HFFc6 (cell line): ENCODE measurements around the gene RFK. TPM values are rescaled to one million over a fixed set of nuclear protein-coding genes. Genes with fewer than 3 reads are reported as not detected.
A peak's percentile ranks its signal among the peaks of the same experiment; 100 is the strongest.
"Not testable (repeated sequence)": the region's sequence is repeated elsewhere in the genome, so short reads cannot be mapped to it uniquely, and the experiment has no call there.

Source experiments
- DNase-seq: peaks from one replicate; pipeline ENCODE4 v3.0.0-alpha.2; 2018
- H3K27ac Mint-ChIP-seq: 2 replicates; pipeline ENCODE4 v1.8.0; 2020; ENCODE audit warnings: mild to moderate bottlenecking, mixed read lengths
- H3K27me3 Mint-ChIP-seq: 2 replicates; pipeline ENCODE4 v1.8.0; 2021; ENCODE audit warnings: mild to moderate bottlenecking, moderate library complexity, mixed read lengths; ENCODE audit not compliant: insufficient read depth
- H3K36me3 Mint-ChIP-seq: 2 replicates; pipeline ENCODE4 v1.8.0; 2021; ENCODE audit warnings: low read depth, mixed read lengths
- H3K4me1 Mint-ChIP-seq: 2 replicates; pipeline ENCODE4 v1.8.0; 2020; ENCODE audit warnings: low read depth, mixed read lengths
- H3K4me3 Mint-ChIP-seq: 2 replicates; pipeline ENCODE4 v1.8.0; 2020; ENCODE audit warnings: mild to moderate bottlenecking, moderate library complexity, mixed read lengths
- H3K9me3 Mint-ChIP-seq: 2 replicates; pipeline ENCODE4 v1.8.0; 2020; ENCODE audit warnings: mild to moderate bottlenecking, mixed read lengths
- CTCF ChIP-seq: fragments of 200-600 bp; sonication (generic); IDR thresholded peaks from 2 replicates; pipeline ENCODE4 v1.5.0; 2021; ENCODE audit warnings: antibody characterized with exemption, mild to moderate bottlenecking
- long read RNA-seq: library from polyadenylated mRNA; unstranded; transcript quantifications from one replicate; pipeline ENCODE4 v2.0.0, GENCODE V29; 2019
- total RNA-seq, 6 experiments: library from RNA; stranded (reverse); fragmentation: NEBNext Ultra II Directional; extraction: Animal tissue kit (Norgen Biotek cat#: 25700); gene quantifications; 2 replicates in 1 of 6; 3 replicates in 5 of 6; pipeline ENCODE4 v1.2.3, GENCODE V29; 2021

RFK gene
- 10 to 100 TPM; 16.7 to 19.0 (median 18.1) TPM for total RNA-seq
- long read RNA-seq, transcript RFK-201 (4 exons, 2,684 nt): major isoform, 40 of 43 reads
- long read RNA-seq, partial matches to known transcripts: 1 of 43 reads
- long read RNA-seq, other reads (novel, unspliced or antisense): 1 of 43 reads

GRCh38 chr9:76394195-76394959, at the start of gene RFK:
Gene RFK, minus strand, starts transcription at chr9:76394426. Its CDS starts 255 bp downstream, at chr9:76394171.
- H3K36me3 Mint-ChIP-seq: peaks cover 12% of the 10 kb centered on the region
- peak; percentile 63 for TF ChIP-seq CTCF
- peak within 1 kb of the TSS; percentile 95 for H3K27ac Mint-ChIP-seq
- peak; percentile 89 for DNase-seq
- no peaks in the 10 kb centered on the region for H3K9me3 Mint-ChIP-seq
- H3K27me3 Mint-ChIP-seq: no peaks in the 10 kb centered on the region; the same call in 1 of the 2 replicates
- H3K4me1 Mint-ChIP-seq: peaks cover 17% of the 10 kb centered on the region
- peak within 1 kb of the TSS; percentile 92 for H3K4me3 Mint-ChIP-seq

DNA sequence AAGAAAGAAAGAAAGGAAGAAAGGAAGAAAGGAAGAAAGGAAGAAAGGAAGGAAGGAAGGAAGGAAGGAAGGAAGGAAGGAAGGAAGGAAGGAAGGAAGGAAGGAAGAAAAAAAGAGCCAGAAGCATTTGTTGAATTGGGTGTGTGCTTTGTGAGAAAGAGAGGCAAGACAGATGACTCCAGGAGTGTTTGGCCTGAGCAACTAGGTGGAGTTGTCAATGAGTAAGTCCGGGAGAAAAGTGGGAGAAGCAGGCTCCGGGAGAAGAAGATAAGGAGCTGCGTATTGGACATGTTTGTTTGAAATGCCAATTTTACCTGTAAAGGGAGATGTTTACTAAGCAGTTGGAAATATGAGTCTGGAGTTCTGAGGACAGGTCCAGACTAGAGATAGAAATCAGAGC, 49.7 kb upstream of the RFK start:
- Mint-ChIP-seq H3K36me3 (peaks cover 4% of the 10 kb centered on the region; the same call in 1 of the 2 replicates), H3K9me3 (peaks cover 4% of the 10 kb centered on the region), H3K27ac (no peak overlapping the region), H3K27me3 (no peaks in the 10 kb centered on the region; the same call in 1 of the 2 replicates), H3K4me1 (peaks cover 34% of the 10 kb centered on the region), H3K4me3 (no peak overlapping the region)
- DNase-seq: no peak
- no peak for TF ChIP-seq CTCF

DNA sequence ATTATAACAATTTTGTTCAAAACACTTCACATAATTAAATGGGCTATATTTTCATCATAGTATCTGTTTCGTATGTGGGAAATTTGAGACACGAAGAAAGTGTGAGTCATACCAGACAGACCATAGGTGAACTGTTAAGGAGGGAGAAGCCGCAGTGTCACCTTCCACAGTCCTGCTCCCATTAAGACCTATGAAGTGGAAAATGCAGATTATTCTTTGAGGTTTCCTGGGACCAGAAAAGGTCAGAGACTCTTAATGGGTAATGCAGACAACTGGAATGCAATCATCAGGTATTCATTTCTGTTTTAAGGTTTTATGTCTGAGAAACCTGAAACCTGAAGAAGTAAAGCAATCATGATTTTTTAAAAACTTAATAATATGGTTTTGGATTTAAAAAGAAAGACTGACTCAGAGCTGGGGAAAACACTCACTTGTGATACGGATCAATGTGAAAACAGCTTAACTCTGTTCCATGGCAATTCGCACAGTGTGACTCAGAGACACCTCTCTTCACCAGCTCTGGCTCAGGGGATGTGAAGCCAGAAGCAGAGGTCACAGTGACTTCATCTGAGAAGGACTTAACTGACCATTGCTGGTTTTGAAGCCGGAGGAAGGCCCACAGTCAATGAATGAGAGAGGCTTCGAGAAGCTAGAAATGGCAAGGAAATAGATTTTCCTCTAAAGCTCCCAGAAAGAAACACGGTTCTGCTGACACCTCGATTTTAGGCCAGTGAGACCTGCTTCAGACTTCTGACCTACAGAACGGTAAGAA, 47.5 kb upstream of the RFK start:
- DNase-seq: peak; percentile 91
- peaks cover 4% of the 10 kb centered on the region for H3K9me3 Mint-ChIP-seq

DNA sequence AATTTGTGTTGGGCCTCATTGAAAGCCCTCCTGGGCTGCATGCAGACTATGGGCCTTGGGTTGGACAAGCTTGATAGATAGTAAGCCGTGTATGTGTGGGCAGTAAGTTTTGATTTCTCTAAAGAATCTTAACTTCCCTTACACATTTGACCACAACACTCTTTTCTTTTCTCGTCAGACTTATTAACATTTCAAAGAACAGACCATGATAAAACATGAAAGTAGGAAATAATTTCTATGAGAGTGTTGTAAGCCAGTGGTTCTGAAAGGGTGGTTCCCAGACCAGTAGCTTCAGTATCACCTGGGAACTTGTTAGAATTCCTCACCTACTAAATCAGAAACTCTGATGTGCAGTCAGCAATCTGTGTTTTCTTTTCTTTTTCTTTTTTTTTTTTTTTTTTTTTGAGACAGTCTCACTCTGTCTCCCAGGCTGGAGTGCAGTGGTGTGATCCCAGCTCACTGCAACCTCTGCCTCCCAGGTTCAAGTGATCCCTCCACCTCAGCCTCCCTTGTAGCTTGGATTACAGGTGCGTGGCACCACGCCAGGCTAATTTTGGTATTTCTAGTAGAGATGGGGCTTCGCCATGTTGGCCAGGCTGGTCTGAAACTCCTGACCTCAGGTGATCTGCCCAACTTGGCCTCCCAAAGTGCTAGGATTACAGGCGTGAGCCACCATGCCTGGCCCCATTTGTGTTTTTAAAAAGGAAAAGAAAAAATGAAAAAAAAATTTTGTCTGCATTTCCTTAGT, 44.8 kb upstream of the RFK start:
- Mint-ChIP-seq H3K27me3 (peaks cover 2% of the 10 kb centered on the region; the same call in 1 of the 2 replicates), H3K4me3 (no peak overlapping the region), H3K9me3 (peaks cover 4% of the 10 kb centered on the region), H3K27ac (no peak overlapping the region), H3K36me3 (peaks cover 4% of the 10 kb centered on the region; the same call in 1 of the 2 replicates), H3K4me1 (peaks cover 24% of the 10 kb centered on the region)
- no peak for TF ChIP-seq CTCF
- DNase-seq: no peak

More for the DNA sequence above, 47.5 kb upstream of the RFK start:
- Mint-ChIP-seq H3K36me3 (peaks cover 4% of the 10 kb centered on the region; the same call in 1 of the 2 replicates), H3K4me3 (peak overlapping the region; percentile 65), H3K27ac (peak overlapping the region; percentile 89), H3K4me1 (peaks cover 19% of the 10 kb centered on the region), H3K27me3 (peaks cover 2% of the 10 kb centered on the region; the same call in 1 of the 2 replicates)
- no peak for TF ChIP-seq CTCF

GRCh38 chr9:76437017-76437699, 42.9 kb upstream of the RFK start:
- H3K4me3 Mint-ChIP-seq, H3K27me3 Mint-ChIP-seq, H3K36me3 Mint-ChIP-seq: not testable (repeated sequence)

GRCh38 chr9:76434897-76435296, 40.7 kb upstream of the RFK start:
- H3K36me3 Mint-ChIP-seq, DNase-seq, H3K27me3 Mint-ChIP-seq, H3K4me3 Mint-ChIP-seq, H3K27ac Mint-ChIP-seq, H3K9me3 Mint-ChIP-seq: not testable (repeated sequence)
- H3K4me1 Mint-ChIP-seq: peaks cover 11% of the 10 kb centered on the region

More at GRCh38 chr9:76437017-76437699, 42.9 kb upstream of the RFK start:
- H3K4me1 Mint-ChIP-seq: peaks cover 28% of the 10 kb centered on the region
- not testable (repeated sequence) for H3K9me3 Mint-ChIP-seq, H3K27ac Mint-ChIP-seq, DNase-seq
